RWPE2 (cell line): ENCODE measurements around the gene ZSWIM6.

Experiments used
- ATAC-seq: fragments of 200-7000 bp; cut with Tn5 transposase; 3 replicates; pipeline ENCODE4 v1.9.1; 2021; ENCODE audit warnings: low read depth
- DNase-seq: peaks from one replicate; pipeline ENCODE4 v3.0.0-alpha.2; 2020; ENCODE audit warnings: low spot score
- H3K27ac ChIP-seq: fragments of 450-650 bp; 2 replicates; pipeline ENCODE4 v1.5.1; 2017; ENCODE audit warnings: mild to moderate bottlenecking; ENCODE audit not compliant: poor library complexity, severe bottlenecking
- H3K27me3 ChIP-seq: fragments of 250-450 bp; sonication (Bioruptor Pico); 2 replicates; pipeline ENCODE4 v1.5.1; 2021; ENCODE audit warnings: mild to moderate bottlenecking, moderate library complexity; ENCODE audit not compliant: insufficient read depth, poor library complexity, severe bottlenecking
- H3K36me3 ChIP-seq: fragments of 250-450 bp; sonication (Bioruptor Pico); 2 replicates; pipeline ENCODE4 v1.5.1; 2020; ENCODE audit warnings: low read depth, mild to moderate bottlenecking, moderate library complexity
- H3K4me1 ChIP-seq: fragments of 250-450 bp; sonication (Bioruptor Pico); 2 replicates; pipeline ENCODE4 v1.5.1; 2021; ENCODE audit warnings: mild to moderate bottlenecking, moderate library complexity; ENCODE audit not compliant: insufficient read depth, poor library complexity, severe bottlenecking
- H3K4me3 ChIP-seq: fragments of 250-450 bp; sonication (Bioruptor Pico); 2 replicates; pipeline ENCODE4 v1.5.1; 2021; ENCODE audit warnings: mild to moderate bottlenecking, moderate library complexity; ENCODE audit not compliant: severe bottlenecking
- H3K9me3 ChIP-seq: fragments of 250-450 bp; sonication (Bioruptor Pico); 2 replicates; pipeline ENCODE4 v1.5.1; 2021; ENCODE audit warnings: mild to moderate bottlenecking, moderate library complexity; ENCODE audit not compliant: severe bottlenecking
- TF ChIP-seq, protein P1 (sequence below): fragments of 450-650 bp; IDR thresholded peaks from one replicate; pipeline ENCODE4 v1.5.1; 2017; ENCODE audit warnings: mild to moderate bottlenecking, moderate library complexity; ENCODE audit not compliant: poor library complexity, severe bottlenecking

The ZSWIM6 gene

DNA sequence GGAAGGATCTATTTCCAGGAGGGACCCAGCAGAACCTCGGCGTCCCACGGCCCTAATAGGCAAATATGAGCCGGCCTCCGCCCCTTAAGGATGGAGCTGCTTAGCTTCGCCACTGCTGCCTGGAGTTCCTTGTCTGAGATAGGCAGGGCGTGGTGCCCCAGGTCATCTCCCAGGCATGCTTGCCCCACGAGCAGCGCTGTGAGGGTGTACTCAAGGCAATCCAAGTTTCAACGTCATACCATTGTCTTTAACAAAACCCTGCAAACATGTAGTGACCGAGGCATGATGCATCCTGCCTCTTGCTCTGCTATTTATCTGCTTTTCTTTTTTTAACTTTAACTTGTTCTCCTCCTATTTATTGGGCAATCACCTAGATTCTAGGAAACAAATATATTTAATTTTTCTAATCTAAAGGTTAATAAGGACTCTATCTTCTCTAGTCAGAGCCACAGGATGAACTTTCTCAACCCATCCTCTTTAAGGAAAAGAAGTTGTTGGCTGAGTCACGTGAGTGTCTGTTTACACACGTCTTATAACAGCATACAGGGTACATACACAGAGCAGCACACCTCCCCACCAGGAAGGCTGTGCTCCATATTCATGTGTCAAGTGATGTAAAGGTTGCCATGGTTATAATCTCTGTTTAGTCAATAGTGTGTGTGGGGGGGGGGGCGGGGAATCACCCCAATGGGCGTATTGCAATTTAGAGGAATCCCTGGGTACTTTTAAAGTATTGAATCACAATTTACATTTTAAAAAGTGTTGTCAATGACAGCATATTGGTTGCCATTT is 27.3 kb upstream of the ZSWIM6 start:
- TF ChIP-seq, protein P1, sequence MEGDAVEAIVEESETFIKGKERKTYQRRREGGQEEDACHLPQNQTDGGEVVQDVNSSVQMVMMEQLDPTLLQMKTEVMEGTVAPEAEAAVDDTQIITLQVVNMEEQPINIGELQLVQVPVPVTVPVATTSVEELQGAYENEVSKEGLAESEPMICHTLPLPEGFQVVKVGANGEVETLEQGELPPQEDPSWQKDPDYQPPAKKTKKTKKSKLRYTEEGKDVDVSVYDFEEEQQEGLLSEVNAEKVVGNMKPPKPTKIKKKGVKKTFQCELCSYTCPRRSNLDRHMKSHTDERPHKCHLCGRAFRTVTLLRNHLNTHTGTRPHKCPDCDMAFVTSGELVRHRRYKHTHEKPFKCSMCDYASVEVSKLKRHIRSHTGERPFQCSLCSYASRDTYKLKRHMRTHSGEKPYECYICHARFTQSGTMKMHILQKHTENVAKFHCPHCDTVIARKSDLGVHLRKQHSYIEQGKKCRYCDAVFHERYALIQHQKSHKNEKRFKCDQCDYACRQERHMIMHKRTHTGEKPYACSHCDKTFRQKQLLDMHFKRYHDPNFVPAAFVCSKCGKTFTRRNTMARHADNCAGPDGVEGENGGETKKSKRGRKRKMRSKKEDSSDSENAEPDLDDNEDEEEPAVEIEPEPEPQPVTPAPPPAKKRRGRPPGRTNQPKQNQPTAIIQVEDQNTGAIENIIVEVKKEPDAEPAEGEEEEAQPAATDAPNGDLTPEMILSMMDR, result peak; percentile 10
- Histone ChIP-seq H3K36me3 (0 out of 2 replicates have a peak, but pooled peaks cover 3% of the 10 kb centered on the region), H3K9me3 (no peaks in the 10 kb centered on the region), H3K4me3 (peak overlapping the region; percentile 38), H3K27ac (peak overlapping the region; percentile 85), H3K27me3 (no peaks in the 10 kb centered on the region), H3K4me1 (peaks cover 62% of the 10 kb centered on the region)
- ATAC-seq (peak; percentile 81), DNase-seq (peak; percentile 99)

DNA sequence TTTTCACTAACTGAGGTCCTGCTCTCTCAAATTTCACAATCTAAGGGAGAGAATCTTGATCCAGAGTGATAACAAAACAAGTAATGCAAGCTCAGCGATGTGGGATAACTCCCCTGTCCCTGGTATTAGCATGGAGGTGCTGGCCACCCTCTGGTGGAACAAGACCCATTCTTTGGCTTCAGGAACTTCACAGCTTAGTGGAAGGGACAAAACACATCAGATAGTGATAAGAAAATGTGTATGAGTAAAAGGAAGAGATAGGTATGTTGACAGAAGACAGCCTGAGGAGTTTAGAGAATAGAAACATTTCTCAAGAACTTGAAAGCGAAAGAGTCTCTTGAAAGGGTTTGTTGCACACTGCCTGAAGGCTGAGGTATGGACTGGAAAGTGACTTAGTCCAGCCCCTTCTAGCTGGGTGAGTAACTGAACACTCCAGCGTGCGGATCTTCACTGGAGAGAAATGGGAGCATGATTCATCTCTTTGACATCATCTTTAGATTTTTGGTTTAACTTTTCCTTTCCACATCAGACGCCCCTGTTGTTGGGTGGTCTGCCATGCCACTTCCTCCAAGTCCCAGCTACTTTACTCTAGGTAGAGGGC is 25.4 kb upstream of the ZSWIM6 start:
- TF ChIP-seq, protein P1, result no peak
- no peaks in the 10 kb centered on the region for H3K36me3 ChIP-seq
- no peaks in the 10 kb centered on the region for H3K9me3 ChIP-seq
- ATAC-seq (no peak), DNase-seq (no peak)
- H3K4me1 ChIP-seq, result peaks cover 47% of the 10 kb centered on the region
- no peak overlapping the region for H3K4me3 ChIP-seq
- H3K27ac ChIP-seq, result peak overlapping the region; percentile 85
- no peaks in the 10 kb centered on the region for H3K27me3 ChIP-seq

DNA sequence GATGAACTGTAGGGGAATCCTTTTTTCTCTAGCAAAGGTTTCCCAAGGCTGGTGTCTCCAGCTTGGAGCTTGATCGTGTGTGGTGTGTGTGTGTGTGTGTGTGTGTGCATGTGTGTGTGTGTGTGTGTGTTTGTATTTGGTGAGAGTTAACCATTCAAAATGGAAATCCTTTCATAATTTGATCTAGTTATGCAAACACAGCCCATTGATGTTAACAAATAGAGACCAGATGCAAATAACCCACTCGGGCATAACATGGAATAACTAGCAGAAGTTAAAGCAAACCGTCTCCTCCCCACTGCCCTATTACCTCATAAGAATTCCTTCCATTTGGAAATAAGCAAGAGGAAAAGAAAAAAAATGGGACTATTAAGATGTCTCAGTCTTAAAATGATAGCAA is 24.9 kb upstream of the ZSWIM6 start:
- TF ChIP-seq, protein P1, result no peak
- Histone ChIP-seq H3K36me3 (no peaks in the 10 kb centered on the region), H3K9me3 (no peaks in the 10 kb centered on the region), H3K4me1 (peaks cover 50% of the 10 kb centered on the region), H3K27me3 (no peaks in the 10 kb centered on the region), H3K4me3 (no peak overlapping the region), H3K27ac (peak overlapping the region; percentile 85)
- ATAC-seq, result no peak
- no peak for DNase-seq

DNA sequence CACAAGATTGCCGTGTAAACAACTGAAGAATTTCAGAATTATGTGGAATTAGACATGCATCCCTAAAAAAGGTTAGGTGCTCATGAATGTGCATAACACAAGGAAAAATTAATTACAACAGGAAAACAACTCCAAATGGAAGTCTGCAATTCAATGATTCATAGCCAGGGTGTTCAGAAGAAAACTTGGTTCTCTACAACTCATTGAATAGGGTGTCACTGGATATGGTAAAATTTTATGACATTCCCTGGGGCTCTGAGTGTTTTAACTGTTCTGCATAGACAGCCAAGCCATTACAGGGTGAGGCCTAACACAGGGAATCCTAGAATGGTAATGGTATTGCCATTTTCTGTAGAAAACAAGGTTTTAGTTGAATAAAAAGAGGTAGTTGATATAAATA is 24.4 kb upstream of the ZSWIM6 start:
- no peaks in the 10 kb centered on the region for H3K9me3 ChIP-seq
- H3K27me3 ChIP-seq, result no peaks in the 10 kb centered on the region
- no peak overlapping the region for H3K4me3 ChIP-seq
- peak overlapping the region; percentile 85 for H3K27ac ChIP-seq
- TF ChIP-seq, protein P1, result no peak
- no peaks in the 10 kb centered on the region for H3K36me3 ChIP-seq
- DNase-seq, result no peak
- peaks cover 50% of the 10 kb centered on the region for H3K4me1 ChIP-seq
- no peak for ATAC-seq

DNA sequence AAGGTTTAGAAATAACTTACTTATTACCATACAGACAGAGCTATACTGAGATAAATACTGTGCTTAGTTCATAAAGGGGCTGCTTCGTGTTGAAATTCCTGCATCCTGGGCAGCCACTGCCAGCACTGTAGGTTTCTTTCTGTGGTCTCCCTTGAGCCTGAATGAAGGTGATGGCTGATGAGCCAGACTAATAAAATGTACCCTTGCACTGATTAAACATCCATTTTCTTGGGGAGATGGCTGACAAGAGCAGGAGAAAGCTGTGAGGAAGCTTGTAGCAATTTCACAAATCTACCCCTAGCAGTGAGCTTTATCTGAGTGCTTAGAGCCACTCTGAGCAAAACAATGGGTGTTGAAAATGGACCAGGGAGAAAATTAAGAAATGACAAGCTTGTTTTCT is 23.3 kb upstream of the ZSWIM6 start:
- TF ChIP-seq, protein P1, result no peak
- Histone ChIP-seq H3K27ac (no peak overlapping the region), H3K4me3 (no peak overlapping the region), H3K4me1 (peaks cover 56% of the 10 kb centered on the region), H3K9me3 (no peaks in the 10 kb centered on the region), H3K27me3 (no peaks in the 10 kb centered on the region), H3K36me3 (no peaks in the 10 kb centered on the region)
- no peak for ATAC-seq
- DNase-seq, result no peak
